ENCODE results near the gene PCSK5.
"Not testable (repeated sequence)": the region's sequence is repeated elsewhere in the genome, so short reads cannot be mapped to it uniquely, and the experiment has no call there.

PCSK5 gene

GRCh38 chr9:76307047-76307446 is 416.6 kb downstream of the PCSK5 start:
- DNase-seq (ENCODE audit: low read depth, low spot score): not testable (repeated sequence)

DNA sequence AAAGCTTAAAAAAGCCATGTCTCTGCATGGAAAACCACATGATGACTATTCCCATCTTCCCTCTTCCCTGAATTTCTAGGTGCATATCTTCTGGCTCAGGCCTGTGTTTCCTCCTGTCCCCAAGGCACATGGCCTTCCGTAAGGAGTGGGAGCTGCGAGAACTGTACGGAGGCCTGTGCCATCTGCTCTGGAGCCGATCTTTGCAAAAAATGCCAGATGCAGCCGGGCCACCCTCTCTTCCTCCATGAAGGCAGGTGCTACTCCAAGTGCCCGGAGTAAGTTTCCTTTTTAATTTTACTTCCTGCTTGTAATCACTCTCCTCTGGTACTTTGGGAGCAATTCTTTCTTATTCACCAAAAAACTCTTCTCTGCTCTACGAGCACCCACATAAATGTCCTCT is 420.1 kb downstream of the PCSK5 start:
- no peak for DNase-seq (ENCODE audit: low read depth, low spot score)

GRCh38 chr9:76310991-76311390 is 420.5 kb downstream of the PCSK5 start:
- no peak for DNase-seq (ENCODE audit: low read depth, low spot score)

DNA sequence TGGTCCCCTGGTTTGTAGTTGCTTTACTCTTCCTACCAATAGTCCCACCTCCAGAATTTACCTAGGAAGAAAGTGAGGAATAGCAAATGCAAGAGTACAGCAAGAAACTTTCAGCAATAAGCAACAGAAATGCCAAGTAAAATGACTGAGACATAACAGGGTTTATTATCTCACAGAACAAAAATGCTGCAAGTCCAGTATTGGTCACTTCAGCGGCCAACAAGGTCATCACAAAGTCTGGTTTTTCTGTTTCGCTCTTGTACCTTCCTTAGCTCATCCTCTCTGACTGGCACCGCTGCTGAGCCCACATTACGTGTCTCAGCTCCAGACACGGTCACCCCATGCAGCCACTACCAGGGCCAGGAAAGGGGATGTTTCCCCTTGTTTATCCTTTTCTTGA is 421.1 kb downstream of the PCSK5 start:
- DNase-seq (ENCODE audit: low read depth, low spot score): no peak

- no peak for DNase-seq (ENCODE audit: low read depth, low spot score)
These were observed 423.3 kb downstream of the PCSK5 start for GRCh38 chr9:76313771-76314170.

DNA sequence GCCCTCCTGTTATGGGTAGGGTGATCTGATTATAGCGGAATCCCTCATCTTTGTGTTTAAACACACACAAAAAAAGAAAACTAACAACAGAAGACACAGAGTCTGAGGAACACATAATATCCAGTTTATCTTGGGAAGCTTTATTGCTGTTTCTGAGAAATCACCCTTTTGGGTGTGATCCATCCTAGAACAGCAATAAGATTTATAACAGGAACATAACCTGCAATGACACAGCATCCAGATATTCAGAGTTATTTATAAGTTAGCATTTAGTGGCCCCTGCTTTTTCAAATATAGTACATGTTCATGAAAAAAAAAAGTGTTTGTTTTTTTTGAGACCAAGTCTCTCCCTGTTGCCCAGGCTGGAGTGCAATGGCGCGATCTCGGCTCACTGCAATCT is 423.8 kb downstream of the PCSK5 start:
- DNase-seq (ENCODE audit: low read depth, low spot score): no peak

DNA sequence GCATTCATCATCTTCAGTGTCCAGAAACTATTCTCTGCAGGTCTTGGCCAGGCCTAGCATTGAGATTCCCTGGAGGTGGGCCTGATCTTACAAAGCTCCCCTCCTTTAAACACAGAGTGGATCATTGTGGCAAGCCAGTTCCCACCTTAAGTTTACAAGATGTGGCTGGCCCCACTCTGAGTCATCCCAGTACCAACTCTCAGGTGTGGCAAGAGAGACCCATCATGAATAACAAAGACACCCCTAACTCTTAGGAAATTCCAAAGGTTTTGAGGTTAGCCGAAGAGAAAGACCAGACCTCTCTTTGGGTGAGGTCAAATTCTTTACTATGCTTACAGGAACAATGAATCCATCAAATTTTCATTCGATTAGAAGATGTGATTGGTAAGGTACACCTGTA is 425.6 kb downstream of the PCSK5 start:
- DNase-seq (ENCODE audit: low read depth, low spot score): no peak

- not testable (repeated sequence) for DNase-seq (ENCODE audit: low read depth, low spot score)
These were observed 429.0 kb downstream of the PCSK5 start for GRCh38 chr9:76319466-76319865.

GRCh38 chr9:76321195-76321828 is 430.8 kb downstream of the PCSK5 start:
- DNase-seq (ENCODE audit: low read depth, low spot score): no peak

GRCh38 chr9:76322810-76323209 is 432.3 kb downstream of the PCSK5 start:
- DNase-seq (ENCODE audit: low read depth, low spot score): no peak

GRCh38 chr9:76323490-76323889 is 433.0 kb downstream of the PCSK5 start:
- no peak for DNase-seq (ENCODE audit: low read depth, low spot score)

DNA sequence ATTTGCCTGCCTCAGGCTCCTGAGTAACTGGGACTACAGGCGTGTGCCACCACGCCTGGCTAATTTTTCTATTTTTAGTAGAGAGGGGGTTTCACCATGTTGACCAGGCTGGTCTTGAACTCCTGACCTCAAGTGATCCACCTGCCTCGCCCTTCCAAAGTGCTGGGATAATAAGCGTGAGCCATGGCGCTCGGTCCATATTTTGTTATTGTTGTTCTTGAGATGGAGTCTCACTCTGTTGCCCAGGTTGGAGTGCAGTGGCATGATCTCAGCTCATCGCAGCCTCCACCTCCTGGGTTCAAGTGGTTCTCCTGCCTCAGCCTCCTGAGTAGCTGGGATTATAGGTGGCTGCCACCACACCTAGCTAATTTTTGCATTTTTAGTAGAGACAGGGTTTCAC is 433.6 kb downstream of the PCSK5 start:
- not testable (repeated sequence) for DNase-seq (ENCODE audit: low read depth, low spot score)

DNA sequence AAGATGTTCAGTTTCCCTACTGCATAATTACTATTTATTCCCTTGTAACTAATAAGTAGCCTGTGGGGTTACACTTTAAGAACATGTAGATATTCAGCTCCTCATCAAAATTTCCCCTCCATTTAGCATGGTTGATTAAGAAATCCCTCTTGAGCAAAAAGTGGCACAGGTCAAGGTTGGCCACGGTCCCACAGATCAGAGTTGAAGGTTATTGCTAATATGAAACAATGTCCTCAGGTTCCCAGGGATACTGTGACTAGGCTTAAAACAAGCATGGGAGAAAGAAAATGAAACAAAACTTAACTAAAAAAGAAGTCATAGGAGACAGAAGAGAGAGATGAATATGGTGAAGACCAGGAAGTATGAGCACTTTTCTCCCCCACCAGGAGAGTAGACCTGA is 439.6 kb downstream of the PCSK5 start:
- DNase-seq (ENCODE audit: low read depth, low spot score): no peak

DNA sequence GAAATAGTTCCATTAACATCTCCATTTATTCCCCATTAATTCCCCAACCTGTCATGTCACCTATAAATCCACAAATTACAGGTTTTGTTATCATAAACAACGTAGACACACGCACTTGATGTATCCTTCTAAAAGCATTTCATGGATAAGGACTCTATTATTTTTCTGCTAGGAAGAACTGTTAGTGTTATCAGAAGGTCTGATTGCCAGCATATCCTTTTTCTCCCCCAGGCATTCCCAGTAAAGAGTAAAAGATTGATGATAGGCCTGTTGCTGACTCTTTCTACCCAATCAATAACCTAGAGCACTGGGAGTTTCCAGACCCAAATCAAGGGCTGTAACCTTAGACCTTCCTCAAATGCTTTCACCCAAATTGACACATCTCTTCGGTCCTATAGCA is 442.9 kb downstream of the PCSK5 start:
- no peak for DNase-seq (ENCODE audit: low read depth, low spot score)

DNA sequence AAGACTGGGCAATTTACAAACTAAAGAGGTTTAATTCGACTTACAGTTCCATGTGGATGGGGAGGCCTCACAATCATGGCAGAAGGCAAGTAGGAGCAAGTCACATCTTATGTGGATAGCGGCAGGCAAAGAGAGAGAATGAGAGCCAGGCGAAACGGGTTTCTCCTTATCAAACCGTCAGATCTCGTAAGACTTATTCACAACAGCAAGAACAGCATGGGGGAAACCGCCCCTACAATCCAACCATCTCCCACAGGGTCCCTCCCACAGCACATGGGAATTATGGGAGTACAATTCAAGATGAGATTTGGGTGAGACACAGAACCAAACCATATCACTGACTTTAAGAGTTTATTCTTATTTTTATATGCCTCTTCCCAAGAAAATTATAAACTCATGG is 443.5 kb downstream of the PCSK5 start:
- DNase-seq (ENCODE audit: low read depth, low spot score): no peak

- DNase-seq (ENCODE audit: low read depth, low spot score): no peak
These were observed 445.6 kb downstream of the PCSK5 start for GRCh38 chr9:76336027-76336426.

DNA sequence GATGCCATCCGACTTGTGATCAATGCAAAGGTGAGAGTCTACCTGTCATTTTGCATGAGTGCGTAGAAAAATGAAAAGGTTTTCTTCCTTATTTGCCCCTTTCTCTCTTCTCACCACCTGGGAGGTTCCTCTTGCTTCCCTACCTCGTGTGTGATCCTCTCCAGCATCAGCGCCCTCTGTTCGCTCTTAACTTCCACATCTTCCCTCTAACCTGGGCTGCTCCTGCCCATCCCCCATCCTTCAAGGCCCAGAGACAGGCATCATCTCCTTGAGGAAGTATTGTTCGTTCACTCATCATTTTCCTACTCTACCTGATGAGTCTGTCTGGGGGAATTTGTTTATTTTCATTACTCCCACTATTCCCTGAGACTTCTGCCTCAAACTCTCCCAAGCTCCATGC is 447.9 kb downstream of the PCSK5 start:
- DNase-seq (ENCODE audit: low read depth, low spot score): no peak

GRCh38 chr9:76341616-76342015 is 451.1 kb downstream of the PCSK5 start:
- DNase-seq (ENCODE audit: low read depth, low spot score): no peak

DNA sequence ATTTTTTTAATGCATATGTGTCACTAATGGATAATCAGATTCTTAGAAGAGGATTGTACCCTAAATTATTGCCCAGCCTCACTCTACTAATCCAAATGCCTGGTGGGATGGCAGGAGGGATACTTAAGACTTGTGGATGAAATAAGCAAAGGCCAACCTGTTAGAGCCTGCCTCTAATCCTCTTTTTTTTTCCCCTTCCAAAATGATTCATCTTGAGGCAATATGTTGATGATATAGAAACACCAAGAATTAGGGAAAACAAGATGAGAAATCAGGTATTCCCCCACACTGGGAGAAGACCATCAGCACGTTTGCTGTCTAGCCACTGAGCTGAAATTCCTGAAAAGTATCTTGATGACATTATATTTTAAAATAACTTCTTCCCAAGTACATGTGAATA is 451.7 kb downstream of the PCSK5 start:
- no peak for DNase-seq (ENCODE audit: low read depth, low spot score)

DNA sequence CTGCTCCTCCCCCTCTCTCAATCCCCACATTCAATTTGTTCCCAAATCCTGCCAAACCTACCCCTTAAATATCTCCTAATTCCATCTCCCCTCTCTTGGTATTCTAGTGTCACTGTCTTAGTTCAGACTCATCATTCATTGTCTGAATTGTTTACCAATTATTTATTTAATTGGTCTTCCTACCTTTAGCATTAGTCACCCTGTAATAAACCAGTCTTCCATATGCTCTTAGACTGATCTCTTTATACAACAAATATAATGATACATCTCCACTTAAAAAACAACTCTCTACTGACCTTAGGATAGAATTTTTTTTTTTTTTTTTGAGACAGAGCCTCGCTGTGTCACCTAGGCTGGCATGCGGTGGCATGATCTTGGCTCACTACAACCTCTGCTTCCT is 452.4 kb downstream of the PCSK5 start:
- no peak for DNase-seq (ENCODE audit: low read depth, low spot score)

- no peak for DNase-seq (ENCODE audit: low read depth, low spot score)
These were observed 459.4 kb downstream of the PCSK5 start for GRCh38 chr9:76349865-76350264.

DNA sequence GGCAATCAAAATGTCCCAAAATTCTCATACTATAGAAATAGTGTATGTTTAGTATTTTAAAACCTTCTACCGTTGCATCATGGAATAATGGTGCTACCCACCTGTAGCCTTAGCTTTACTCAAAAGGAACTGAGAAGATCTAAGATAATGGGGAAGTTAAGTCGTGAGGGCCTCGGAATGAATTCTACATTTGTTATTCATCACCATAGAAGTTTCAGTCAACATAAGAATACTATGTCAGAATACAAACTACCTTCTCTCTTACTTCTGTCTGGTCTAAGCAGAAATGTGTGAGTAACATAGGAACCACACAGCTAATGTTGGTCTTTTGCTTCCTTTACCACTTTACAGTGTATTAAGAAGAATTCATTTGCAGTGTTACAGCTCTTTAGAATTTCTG is 460.5 kb downstream of the PCSK5 start:
- DNase-seq (ENCODE audit: low read depth, low spot score): no peak

DNA sequence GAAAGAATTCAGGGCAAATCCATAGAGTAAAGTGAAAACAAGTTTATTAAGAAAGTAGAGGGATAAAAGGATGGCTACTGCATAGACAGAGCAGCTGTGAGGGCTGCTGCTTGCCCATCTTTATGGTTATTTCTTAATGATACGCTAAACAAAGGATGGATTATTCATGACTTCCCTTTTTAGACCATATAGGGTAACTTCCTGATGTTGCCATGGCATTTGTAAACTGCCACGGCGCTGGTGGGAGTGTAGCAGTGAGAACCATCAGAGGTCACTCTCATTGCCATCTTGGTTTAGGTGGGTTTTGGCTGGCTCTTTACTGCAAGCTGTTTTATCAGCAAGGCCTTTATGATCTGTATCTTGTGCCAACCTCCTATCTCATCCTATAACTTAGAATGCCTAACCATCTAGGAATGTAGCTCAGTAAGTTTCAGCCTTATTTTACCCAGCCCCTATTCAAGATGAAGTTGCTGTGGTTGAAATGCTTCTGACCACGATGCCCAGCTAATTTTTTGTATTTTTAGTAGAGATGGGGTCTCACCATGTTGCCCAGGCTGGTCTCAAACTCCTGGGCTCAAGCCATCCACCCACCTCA is 461.6 kb downstream of the PCSK5 start:
- DNase-seq (ENCODE audit: low read depth, low spot score): no peak

DNA sequence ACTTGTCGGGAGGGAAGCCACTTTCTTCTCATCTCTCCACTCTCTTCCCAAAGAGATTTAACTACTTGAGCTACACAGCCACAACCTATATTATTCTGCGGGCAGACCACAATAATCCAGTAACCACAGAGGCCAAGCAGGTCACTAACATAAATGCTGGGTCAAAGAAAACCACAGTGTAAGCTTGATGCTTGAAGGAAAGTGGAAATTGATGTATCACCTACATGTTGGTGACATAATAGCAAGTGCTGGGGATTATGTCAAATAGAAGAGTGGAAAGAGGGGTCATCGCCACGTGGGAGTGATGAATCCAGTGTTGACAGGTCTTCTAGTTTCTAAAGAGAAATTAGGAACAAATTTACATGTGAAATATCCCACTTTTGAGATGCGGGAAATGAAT is 462.8 kb downstream of the PCSK5 start:
- no peak for DNase-seq (ENCODE audit: low read depth, low spot score)

Measured in activated naive CD8-positive, alpha-beta T cell treated with anti-CD3 and anti-CD28 coated beads, Interleukin-2, amount 50 U/mL, for 16 hours (primary cell).